ENCODE data around the gene PET100. TPM values are rescaled to one million over a fixed set of nuclear protein-coding genes. Genes with fewer than 3 reads are reported as not detected.
A peak's percentile ranks its signal among the peaks of the same experiment; 100 is the strongest.

Gene PET100
- total and polyA plus RNA-seq, 4 donors: 18.1 to 145 (median 112) TPM

DNA sequence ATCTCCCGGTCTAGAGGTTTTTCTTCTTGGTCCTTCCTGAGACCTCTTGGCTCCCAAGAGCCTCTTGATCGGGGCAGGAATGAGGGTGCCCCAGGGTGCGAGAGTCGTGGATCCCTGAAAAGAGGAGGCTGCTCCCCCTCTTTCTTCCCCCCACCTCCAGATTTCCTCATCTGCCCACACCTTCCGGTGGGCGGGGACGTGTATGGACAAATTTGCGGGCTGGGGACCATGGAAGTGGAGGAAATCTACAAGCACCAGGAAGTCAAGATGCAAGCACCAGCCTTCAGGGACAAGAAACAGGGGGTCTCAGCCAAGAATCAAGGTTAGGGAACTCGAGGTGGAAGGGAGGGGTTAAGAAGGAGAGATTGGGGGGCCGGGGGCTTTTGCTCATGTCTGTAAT is 47.3 kb downstream of the PET100 start, which contains the start of gene MCEMP1:
Gene MCEMP1 (plus strand): TSS at position 237 of the 400 bp plus-strand sequence. CDS start 31 bp downstream, at position 268.
- H3K27ac ChIP-seq (ENCODE audit: low read depth, low read length): no peak within 1 kb of the TSS
- H3K36me3 ChIP-seq (ENCODE audit: control insufficient read depth, insufficient read depth, low read length): peaks cover 2% of the 10 kb centered on the region
- no peaks in the 10 kb centered on the region for H3K9me3 ChIP-seq (ENCODE audit: control insufficient read depth, insufficient read depth, low read length)
- DNase-seq (ENCODE audit: low read depth in 4 of 6, low spot score in 6 of 6): no peak
- peaks cover 3% of the 10 kb centered on the region for H3K27me3 ChIP-seq (ENCODE audit: control insufficient read depth, insufficient read depth, low read length)
- 49% methylated on average over 7 of the region's 10 CpGs for WGBS (ENCODE audit: insufficient coverage)
- no peak within 1 kb of the TSS for H3K4me3 ChIP-seq (ENCODE audit: low read depth, low read length)
- peaks cover 15% of the 10 kb centered on the region for H3K4me1 ChIP-seq (ENCODE audit: control insufficient read depth, insufficient read depth, low read length)

DNA sequence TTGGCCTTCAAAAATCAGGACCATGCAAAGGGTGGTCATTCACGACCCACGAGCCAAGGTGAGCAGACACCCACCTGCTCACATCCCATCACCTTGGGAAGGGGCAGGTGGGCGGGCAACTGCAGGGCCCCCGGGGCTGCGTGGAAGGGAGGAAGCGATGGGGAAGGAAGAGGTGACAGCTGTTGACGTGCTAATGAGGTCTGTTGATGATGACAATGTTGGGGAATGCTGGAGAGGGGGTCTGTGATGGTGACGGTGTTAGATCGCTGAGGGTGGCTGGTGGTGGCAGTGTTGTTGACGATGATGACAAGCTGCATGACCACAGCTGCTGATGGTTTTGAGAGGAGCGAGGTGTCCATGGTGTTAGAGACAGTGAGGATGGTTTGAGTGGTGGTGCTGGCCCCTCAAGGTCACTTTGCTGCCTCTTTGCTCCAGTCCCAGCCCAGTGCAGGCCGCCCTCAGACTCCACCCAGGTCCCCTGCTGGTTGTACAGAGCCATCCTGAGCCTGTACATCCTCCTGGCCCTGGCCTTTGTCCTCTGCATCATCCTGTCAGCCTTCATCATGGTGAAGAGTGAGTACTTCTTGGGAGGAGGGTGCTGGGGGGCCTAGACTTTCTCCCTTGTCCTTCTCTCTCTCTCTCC is 48.2 kb downstream of the PET100 start:
- Histone ChIP-seq H3K27me3 (ENCODE audit: control insufficient read depth, insufficient read depth, low read length) (peaks cover 3% of the 10 kb centered on the region), H3K9me3 (ENCODE audit: control insufficient read depth, insufficient read depth, low read length) (no peaks in the 10 kb centered on the region), H3K4me1 (ENCODE audit: control insufficient read depth, insufficient read depth, low read length) (peaks cover 22% of the 10 kb centered on the region), H3K36me3 (ENCODE audit: control insufficient read depth, insufficient read depth, low read length) (peaks cover 10% of the 10 kb centered on the region), H3K4me3 (ENCODE audit: low read depth, low read length) (no peak overlapping the region), H3K27ac (ENCODE audit: low read depth, low read length) (no peak overlapping the region)
- WGBS (ENCODE audit: insufficient coverage): 53% methylated on average over 10 of the region's 12 CpGs
- no peak for DNase-seq (ENCODE audit: low read depth in 4 of 6, low spot score in 6 of 6)

DNA sequence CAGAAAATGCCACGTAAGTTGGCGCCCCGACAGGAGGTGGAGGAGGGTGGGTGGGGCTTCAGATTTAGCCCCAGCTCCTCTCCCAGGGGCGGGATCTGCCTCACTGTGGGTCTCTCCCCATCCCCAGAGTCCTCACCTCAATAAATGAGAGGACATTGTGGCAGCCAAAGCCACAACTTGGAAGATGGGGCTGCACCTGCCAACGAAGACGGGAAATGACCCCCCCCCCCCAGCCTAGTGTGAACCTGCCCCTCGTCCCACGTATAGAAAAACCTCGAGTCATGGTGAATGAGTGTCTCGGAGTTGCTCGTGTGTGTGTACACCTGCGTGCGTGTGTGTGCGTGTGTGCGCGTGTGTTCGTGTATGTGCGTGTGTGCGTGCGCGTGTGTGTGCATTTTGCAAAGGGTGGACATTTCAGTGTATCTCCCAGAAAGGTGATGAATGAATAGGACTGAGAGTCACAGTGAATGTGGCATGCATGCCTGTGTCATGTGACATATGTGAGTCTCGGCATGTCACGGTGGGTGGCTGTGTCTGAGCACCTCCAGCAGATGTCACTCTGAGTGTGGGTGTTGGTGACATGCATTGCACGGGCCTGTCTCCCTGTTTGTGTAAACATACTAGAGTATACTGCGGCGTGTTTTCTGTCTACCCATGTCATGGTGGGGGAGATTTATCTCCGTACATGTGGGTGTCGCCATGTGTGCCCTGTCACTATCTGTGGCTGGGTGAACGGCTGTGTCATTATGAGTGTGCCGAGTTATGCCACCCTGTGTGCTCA is 49.6 kb downstream of the PET100 start:
- no peak overlapping the region for H3K4me3 ChIP-seq (ENCODE audit: low read depth, low read length)

DNA sequence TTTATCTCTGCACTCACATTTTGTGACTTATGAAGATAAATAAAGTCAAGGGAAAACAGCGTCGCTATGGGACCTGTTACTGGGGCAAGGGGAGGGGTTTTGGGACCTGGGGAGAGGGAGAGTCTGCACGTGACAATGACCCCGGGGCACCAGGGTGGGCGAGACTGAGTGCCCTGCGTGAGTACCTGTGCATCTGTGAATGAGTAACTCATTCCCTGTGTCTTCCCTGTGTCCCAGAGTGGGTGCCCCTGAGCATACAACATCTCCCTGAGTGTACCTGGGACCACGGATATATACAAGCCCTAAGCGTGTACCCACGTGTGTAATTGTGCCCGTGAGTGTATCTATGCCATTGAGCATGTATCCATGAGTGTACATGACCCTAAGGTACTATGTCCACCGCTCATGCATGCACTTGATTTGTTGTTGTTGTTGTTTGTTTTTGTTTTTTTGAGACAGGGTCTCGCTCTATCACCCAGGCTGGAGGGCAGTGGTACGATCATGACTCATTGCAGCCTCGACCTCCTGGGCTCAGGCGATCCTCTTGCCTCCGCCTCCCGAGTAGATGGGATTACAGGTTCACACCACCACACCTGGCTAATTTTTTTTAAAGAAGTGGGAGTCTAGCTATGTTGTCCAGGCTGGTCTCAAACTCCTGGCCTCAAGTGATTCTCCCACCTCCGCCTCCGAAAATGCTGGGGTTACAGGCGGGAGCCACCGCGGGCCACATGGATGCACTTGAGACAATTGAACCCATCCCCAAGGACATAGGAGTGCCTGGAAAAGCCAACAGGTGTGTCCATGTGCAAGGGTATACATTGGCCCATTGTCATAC is 50.4 kb downstream of the PET100 start:
- Histone ChIP-seq H3K27ac (ENCODE audit: low read depth, low read length) (no peak overlapping the region), H3K4me1 (ENCODE audit: control insufficient read depth, insufficient read depth, low read length) (peaks cover 22% of the 10 kb centered on the region), H3K27me3 (ENCODE audit: control insufficient read depth, insufficient read depth, low read length) (peaks cover 3% of the 10 kb centered on the region), H3K9me3 (ENCODE audit: control insufficient read depth, insufficient read depth, low read length) (no peaks in the 10 kb centered on the region), H3K4me3 (ENCODE audit: low read depth, low read length) (peak overlapping the region; percentile 18), H3K36me3 (ENCODE audit: control insufficient read depth, insufficient read depth, low read length) (peaks cover 32% of the 10 kb centered on the region)
- WGBS (ENCODE audit: insufficient coverage): 58% methylated on average over 18 of the region's 22 CpGs
- DNase-seq (ENCODE audit: low read depth in 4 of 6, low spot score in 6 of 6): no peak

More for the DNA sequence above, 49.6 kb downstream of the PET100 start:
- Histone ChIP-seq H3K9me3 (ENCODE audit: control insufficient read depth, insufficient read depth, low read length) (no peaks in the 10 kb centered on the region), H3K36me3 (ENCODE audit: control insufficient read depth, insufficient read depth, low read length) (peaks cover 23% of the 10 kb centered on the region), H3K27me3 (ENCODE audit: control insufficient read depth, insufficient read depth, low read length) (peaks cover 3% of the 10 kb centered on the region), H3K27ac (ENCODE audit: low read depth, low read length) (no peak overlapping the region), H3K4me1 (ENCODE audit: control insufficient read depth, insufficient read depth, low read length) (peaks cover 22% of the 10 kb centered on the region)
- DNase-seq (ENCODE audit: low read depth in 4 of 6, low spot score in 6 of 6): peak in 2 of 6 donors; percentile 36 to 82
- 73% methylated on average over 23 of the region's 30 CpGs for WGBS (ENCODE audit: insufficient coverage)

DNA sequence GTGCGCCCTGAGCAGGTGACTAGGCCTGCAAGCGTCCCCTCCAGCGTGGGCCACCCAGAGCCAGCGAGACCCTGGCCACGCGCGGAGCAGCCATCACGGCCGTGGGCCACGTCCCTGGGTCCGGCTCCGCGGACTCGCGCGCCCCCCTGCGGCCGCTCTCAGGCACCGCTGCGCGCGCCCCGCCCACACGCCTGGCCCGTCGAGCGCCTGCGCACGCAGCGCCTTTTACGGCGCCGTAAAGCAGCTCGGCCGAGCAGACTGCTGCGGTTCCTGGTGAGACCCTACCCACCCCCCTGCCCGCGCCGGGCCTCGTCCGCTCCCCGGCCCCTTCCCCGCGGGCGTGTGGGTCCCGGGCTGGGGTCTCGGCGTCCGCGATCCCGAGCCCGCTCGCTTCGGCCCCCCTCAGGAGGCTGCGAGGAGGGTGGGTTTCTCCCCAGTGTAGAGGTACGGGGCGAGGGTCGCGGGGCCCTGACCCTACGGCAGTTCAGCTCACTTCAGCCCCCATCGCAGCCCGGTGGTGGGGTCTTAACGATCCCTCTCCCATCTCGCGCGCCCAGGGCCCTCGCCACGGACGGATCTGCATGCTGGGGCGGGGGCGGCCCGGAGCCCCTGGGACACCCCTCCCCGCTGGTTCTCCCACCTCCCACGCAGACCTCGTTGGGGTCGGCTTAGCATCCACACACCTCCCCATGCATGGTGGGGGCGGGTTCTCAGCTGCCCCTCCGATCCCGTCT is 51.2 kb downstream of the PET100 start, which contains the start of gene TRAPPC5:
Gene TRAPPC5 (plus strand): TSS at position 228 of the 734 bp plus-strand sequence. CDS start 1,421 bp downstream, outside the sequence.
- H3K36me3 ChIP-seq (ENCODE audit: control insufficient read depth, insufficient read depth, low read length): peaks cover 39% of the 10 kb centered on the region
- H3K4me1 ChIP-seq (ENCODE audit: control insufficient read depth, insufficient read depth, low read length): peaks cover 25% of the 10 kb centered on the region
- peak; percentile 75 to 96 (median 82) for DNase-seq (ENCODE audit: low read depth in 4 of 6, low spot score in 6 of 6)
- no peak within 1 kb of the TSS for H3K27ac ChIP-seq (ENCODE audit: low read depth, low read length)
- H3K4me3 ChIP-seq (ENCODE audit: low read depth, low read length): peak within 1 kb of the TSS; percentile 93
- WGBS (ENCODE audit: insufficient coverage): 0% methylated on average over 75 of the region's 79 CpGs
- H3K27me3 ChIP-seq (ENCODE audit: control insufficient read depth, insufficient read depth, low read length): peaks cover 3% of the 10 kb centered on the region
- H3K9me3 ChIP-seq (ENCODE audit: control insufficient read depth, insufficient read depth, low read length): no peaks in the 10 kb centered on the region

Small RNA genes lying within 50 kb of the gene (small RNA-seq; reads per million reads assigned to genes)
- not detected for gene MIR6792 (ENCODE audit: low replicate concordance)

Other genes with a start within 250 kb of the PET100 start
- 1 to 10 TPM; 1.7 to 6.0 TPM for gene PEX11G, start 140.8 kb upstream of the PET100 start, total RNA-seq
- gene PEX11G, start 140.8 kb upstream of the PET100 start, polyA plus RNA-seq (ENCODE audit: insufficient read length in 2 of 2): 1 to 10 TPM; 3.8 to 5.1 TPM
- gene ZNF358, start 113.7 kb upstream of the PET100 start, total RNA-seq: 10 to 100 TPM; 12.3 to 33.7 TPM
- 10 to 100 TPM; 85.6 to 96.0 TPM for gene ZNF358, start 113.7 kb upstream of the PET100 start, polyA plus RNA-seq (ENCODE audit: insufficient read length in 2 of 2)
- 10 to 100 TPM in 1 of 2 donors, 1 to 10 TPM in 1; 9.3 to 10.7 TPM for gene MCOLN1, start 107.2 kb upstream of the PET100 start, total RNA-seq
- gene MCOLN1, start 107.2 kb upstream of the PET100 start, polyA plus RNA-seq (ENCODE audit: insufficient read length in 2 of 2): 10 to 100 TPM; 39.9 to 45.4 TPM
- 10 to 100 TPM; 45.8 to 47.8 TPM for gene PNPLA6, start 94.1 kb upstream of the PET100 start, total RNA-seq
- 10 to 100 TPM; 91.8 to 94.3 TPM for gene PNPLA6, start 94.1 kb upstream of the PET100 start, polyA plus RNA-seq (ENCODE audit: insufficient read length in 2 of 2)
- 1 to 10 TPM; 4.9 to 7.9 TPM for gene CAMSAP3, start 33.9 kb upstream of the PET100 start, total RNA-seq
- gene CAMSAP3, start 33.9 kb upstream of the PET100 start, polyA plus RNA-seq (ENCODE audit: insufficient read length in 2 of 2): 10 to 100 TPM; 41.4 to 45.8 TPM
- gene XAB2, start 248 bp upstream of the PET100 start, total RNA-seq: 10 to 100 TPM; 18.6 to 29.3 TPM
- 10 to 100 TPM; 34.6 to 38.5 TPM for gene XAB2, start 248 bp upstream of the PET100 start, polyA plus RNA-seq (ENCODE audit: insufficient read length in 2 of 2)
- gene PCP2, start 3.9 kb downstream of the PET100 start, total RNA-seq: not detected
- under 1 TPM in 1 of 2 donors, not detected in 1; 0.62 TPM for gene PCP2, start 3.9 kb downstream of the PET100 start, polyA plus RNA-seq (ENCODE audit: insufficient read length in 2 of 2)
- gene STXBP2, start 7.3 kb downstream of the PET100 start, total RNA-seq: 1 to 10 TPM; 4.4 to 8.3 TPM
- 10 to 100 TPM; 12.9 to 14.0 TPM for gene STXBP2, start 7.3 kb downstream of the PET100 start, polyA plus RNA-seq (ENCODE audit: insufficient read length in 2 of 2)
- 1 to 10 TPM; 1.8 to 7.6 TPM for gene RETN, start 39.3 kb downstream of the PET100 start, total RNA-seq
- gene RETN, start 39.3 kb downstream of the PET100 start, polyA plus RNA-seq (ENCODE audit: insufficient read length in 2 of 2): under 1 TPM in 1 of 2 donors, not detected in 1; 0.74 TPM
- gene MCEMP1, start 47.3 kb downstream of the PET100 start, total RNA-seq: 1 to 10 TPM in 1 of 2 donors, not detected in 1; 1.7 TPM
- gene MCEMP1, start 47.3 kb downstream of the PET100 start, polyA plus RNA-seq (ENCODE audit: insufficient read length in 2 of 2): under 1 TPM in 1 of 2 donors, not detected in 1; 0.41 TPM
- 100 to 1,000 TPM in 1 of 2 donors, 10 to 100 TPM in 1; 24.5 to 165 TPM for gene TRAPPC5, start 51.0 kb downstream of the PET100 start, total RNA-seq
- gene TRAPPC5, start 51.0 kb downstream of the PET100 start, polyA plus RNA-seq (ENCODE audit: insufficient read length in 2 of 2): 10 to 100 TPM; 95.8 to 98.4 TPM
- under 1 TPM; 0.50 to 0.59 TPM for gene FCER2, start 72.3 kb downstream of the PET100 start, total RNA-seq
- under 1 TPM in 1 of 2 donors, not detected in 1; 0.27 TPM for gene FCER2, start 72.3 kb downstream of the PET100 start, polyA plus RNA-seq (ENCODE audit: insufficient read length in 2 of 2)
- under 1 TPM; 0.17 to 0.50 TPM for gene CLEC4G, start 102.3 kb downstream of the PET100 start, total RNA-seq
- 1 to 10 TPM; 1.5 to 2.1 TPM for gene CLEC4G, start 102.3 kb downstream of the PET100 start, polyA plus RNA-seq (ENCODE audit: insufficient read length in 2 of 2)
- 1 to 10 TPM; 1.9 to 2.5 TPM for gene CD209, start 117.7 kb downstream of the PET100 start, total RNA-seq
- gene CD209, start 117.7 kb downstream of the PET100 start, polyA plus RNA-seq (ENCODE audit: insufficient read length in 2 of 2): under 1 TPM; 0.24 to 0.95 TPM
- gene CLEC4M, start 133.4 kb downstream of the PET100 start, total RNA-seq: 1 to 10 TPM in 1 of 2 donors, under 1 TPM in 1; 0.33 to 1.8 TPM
- 1 to 10 TPM in 1 of 2 donors, under 1 TPM in 1; 0.67 to 1.2 TPM for gene CLEC4M, start 133.4 kb downstream of the PET100 start, polyA plus RNA-seq (ENCODE audit: insufficient read length in 2 of 2)
- 10 to 100 TPM; 28.4 to 36.1 TPM for gene EVI5L, start 200.4 kb downstream of the PET100 start, total RNA-seq
- gene EVI5L, start 200.4 kb downstream of the PET100 start, polyA plus RNA-seq (ENCODE audit: insufficient read length in 2 of 2): 100 to 1,000 TPM in 1 of 2 donors, 10 to 100 TPM in 1; 99.5 to 110 TPM
- 1 to 10 TPM; 1.9 to 2.4 TPM for gene PRR36, start 244.6 kb downstream of the PET100 start, total RNA-seq
- 10 to 100 TPM; 59.4 to 59.7 TPM for gene PRR36, start 244.6 kb downstream of the PET100 start, polyA plus RNA-seq (ENCODE audit: insufficient read length in 2 of 2)